Activated gamma-delta T cell treated with Interleukin-2 at 50 U/mL for 16 hours (primary cell): ENCODE measurements around the gene SMARCC1.
"Not testable (repeated sequence)": the region's sequence is repeated elsewhere in the genome, so short reads cannot be mapped to it uniquely, and the experiment has no call there.

Experiments
- DNase-seq: peaks from one replicate; pipeline ENCODE4 v3.0.0-alpha.2; 2020

SMARCC1 gene

GRCh38 chr3:47762233-47762632 lies 19.5 kb downstream of the SMARCC1 start:
- no peak for DNase-seq

GRCh38 chr3:47761046-47761445 lies 20.6 kb downstream of the SMARCC1 start:
- no peak for DNase-seq

GRCh38 chr3:47760207-47760606 lies 21.5 kb downstream of the SMARCC1 start:
- DNase-seq = not testable (repeated sequence)

- no peak for DNase-seq
Measured at GRCh38 chr3:47758261-47759025, 23.2 kb downstream of the SMARCC1 start.

GRCh38 chr3:47752716-47753115 lies 29.0 kb downstream of the SMARCC1 start:
- no peak for DNase-seq

GRCh38 chr3:47750811-47751354 lies 30.8 kb downstream of the SMARCC1 start:
- DNase-seq = not testable (repeated sequence)

- DNase-seq = no peak
Measured at GRCh38 chr3:47747558-47747957, 34.1 kb downstream of the SMARCC1 start.

- DNase-seq = no peak
Measured at GRCh38 chr3:47746264-47746663, 35.4 kb downstream of the SMARCC1 start.

- no peak for DNase-seq
Measured at GRCh38 chr3:47743855-47744254, 37.8 kb downstream of the SMARCC1 start.

- not testable (repeated sequence) for DNase-seq
Measured at GRCh38 chr3:47743352-47743751, 38.3 kb downstream of the SMARCC1 start.

- DNase-seq = no peak
Measured at GRCh38 chr3:47741925-47742324, 39.8 kb downstream of the SMARCC1 start.

GRCh38 chr3:47732143-47732542 lies 49.5 kb downstream of the SMARCC1 start:
- DNase-seq = no peak

GRCh38 chr3:47731061-47731460 lies 50.6 kb downstream of the SMARCC1 start:
- no peak for DNase-seq

- no peak for DNase-seq
Measured at GRCh38 chr3:47722859-47723258, 58.8 kb downstream of the SMARCC1 start.

GRCh38 chr3:47717448-47717847 lies 64.2 kb downstream of the SMARCC1 start:
- not testable (repeated sequence) for DNase-seq

GRCh38 chr3:47716656-47717055 lies 65.0 kb downstream of the SMARCC1 start:
- DNase-seq = no peak

- no peak for DNase-seq
Measured at GRCh38 chr3:47715928-47716327, 65.8 kb downstream of the SMARCC1 start.

- no peak for DNase-seq
Measured at GRCh38 chr3:47714606-47715005, 67.1 kb downstream of the SMARCC1 start.

GRCh38 chr3:47713655-47714054 lies 68.0 kb downstream of the SMARCC1 start:
- DNase-seq = no peak

GRCh38 chr3:47712398-47712797 lies 69.3 kb downstream of the SMARCC1 start:
- DNase-seq = no peak

- DNase-seq = no peak
Measured at GRCh38 chr3:47711596-47711995, 70.1 kb downstream of the SMARCC1 start.

GRCh38 chr3:47705391-47705790 lies 76.3 kb downstream of the SMARCC1 start:
- DNase-seq = no peak

GRCh38 chr3:47704237-47704612 lies 77.5 kb downstream of the SMARCC1 start:
- no peak for DNase-seq

GRCh38 chr3:47701388-47701787 lies 80.3 kb downstream of the SMARCC1 start:
- no peak for DNase-seq

GRCh38 chr3:47692158-47692557 lies 89.5 kb downstream of the SMARCC1 start:
- DNase-seq = no peak
